HCT116 (cell line): ENCODE results near the gene IL17RD.

Experiments
- CEBPB ChIP-seq: IDR thresholded peaks from 2 replicates; pipeline ENCODE4 v1.6.1; 2012; ENCODE audit warnings: low read depth
- EGR1 ChIP-seq: IDR thresholded peaks from 2 replicates; pipeline ENCODE4 v1.6.1; 2012; ENCODE audit warnings: low read depth
- EZH2 ChIP-seq: fragments of 200-600 bp; sonication (generic); IDR thresholded peaks from 2 replicates; pipeline ENCODE4 v1.6.1; 2017; ENCODE audit warnings: antibody characterized with exemption, mixed run types
- EZH2phosphoT487 ChIP-seq: fragments of 200-600 bp; IDR thresholded peaks from 2 replicates; pipeline ENCODE4 v1.6.1; 2018; ENCODE audit warnings: antibody characterized with exemption, borderline replicate concordance
- JUND ChIP-seq: IDR thresholded peaks from 2 replicates; pipeline ENCODE4 v1.6.1; 2012
- POLR2A ChIP-seq: IDR thresholded peaks from 2 replicates; pipeline ENCODE4 v1.7.0; 2011; ENCODE audit warnings: borderline replicate concordance; ENCODE audit not compliant: insufficient read depth, insufficient read length; ENCODE audit errors: extremely low read depth
- POLR2AphosphoS5 ChIP-seq: IDR thresholded peaks from 2 replicates; pipeline ENCODE4 v1.6.1; 2011; ENCODE audit warnings: mild to moderate bottlenecking, low read depth, low read length, moderate library complexity
- RAD21 ChIP-seq: IDR thresholded peaks from 2 replicates; pipeline ENCODE4 v1.6.1; 2012; ENCODE audit warnings: low read depth, mild to moderate bottlenecking
- SP1 ChIP-seq: IDR thresholded peaks from 2 replicates; pipeline ENCODE4 v1.6.1; 2012; ENCODE audit warnings: low read depth
- SRF ChIP-seq: IDR thresholded peaks from 2 replicates; pipeline ENCODE4 v1.6.1; 2012; ENCODE audit warnings: low read depth
- YY1 ChIP-seq: IDR thresholded peaks from 2 replicates; pipeline ENCODE4 v1.6.1; 2011; ENCODE audit warnings: low read length, low read depth, moderate library complexity, mild to moderate bottlenecking; ENCODE audit not compliant: insufficient replicate concordance; ENCODE audit errors: extremely low read depth
- ZFX ChIP-seq: fragments of 450-650 bp; IDR thresholded peaks from 2 replicates; pipeline ENCODE4 v1.6.1; 2017
- TF ChIP-seq, protein P1 (sequence below): IDR thresholded peaks from 2 replicates; pipeline ENCODE4 v1.6.1; 2012
- TF ChIP-seq, protein P2 (sequence below), 3 experiments: fragments of 200-600 bp in 1 of 3; sonication (generic) in 1 of 3; IDR thresholded peaks in 2 of 3; conservative IDR thresholded peaks in 1 of 3; 2 replicates each; pipeline ENCODE4 v1.5.1; 2012 to 2017; ENCODE audit warnings: low read depth in 2 of 3, low read length in 2 of 3, antibody characterized with exemption in 1 of 3, borderline replicate concordance in 1 of 3, control low read depth in 1 of 3, mild to moderate bottlenecking in 1 of 3, mixed read lengths in 1 of 3, mixed run types in 1 of 3, moderate library complexity in 1 of 3; ENCODE audit not compliant: insufficient read depth in 1 of 3

DNA sequence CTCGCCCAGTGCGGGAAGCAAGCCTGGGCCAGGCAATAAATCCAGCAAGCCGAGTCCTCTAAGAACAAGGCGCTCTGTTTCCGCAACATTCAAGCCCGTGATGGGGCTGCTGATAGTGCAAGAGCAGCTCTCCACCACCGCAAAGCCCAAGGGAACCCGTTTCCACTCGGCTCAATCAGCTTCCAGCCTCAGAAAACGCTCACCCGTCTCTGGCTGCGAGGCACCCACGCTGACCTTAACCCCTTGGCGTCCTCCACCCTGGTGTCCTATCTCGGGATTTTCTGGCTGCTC lies 86.9 kb downstream of the IL17RD start:
- TF ChIP-seq YY1 (no peak), POLR2A (no peak), POLR2AphosphoS5 (no peak), CEBPB (no peak), EZH2phosphoT487 (no peak), SRF (no peak), SP1 (no peak), EGR1 (no peak), ZFX (no peak), JUND (no peak), EZH2 (no peak), RAD21 (no peak)
- TF ChIP-seq, protein P1, sequence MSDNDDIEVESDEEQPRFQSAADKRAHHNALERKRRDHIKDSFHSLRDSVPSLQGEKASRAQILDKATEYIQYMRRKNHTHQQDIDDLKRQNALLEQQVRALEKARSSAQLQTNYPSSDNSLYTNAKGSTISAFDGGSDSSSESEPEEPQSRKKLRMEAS = no peak
- TF ChIP-seq, protein P2, sequence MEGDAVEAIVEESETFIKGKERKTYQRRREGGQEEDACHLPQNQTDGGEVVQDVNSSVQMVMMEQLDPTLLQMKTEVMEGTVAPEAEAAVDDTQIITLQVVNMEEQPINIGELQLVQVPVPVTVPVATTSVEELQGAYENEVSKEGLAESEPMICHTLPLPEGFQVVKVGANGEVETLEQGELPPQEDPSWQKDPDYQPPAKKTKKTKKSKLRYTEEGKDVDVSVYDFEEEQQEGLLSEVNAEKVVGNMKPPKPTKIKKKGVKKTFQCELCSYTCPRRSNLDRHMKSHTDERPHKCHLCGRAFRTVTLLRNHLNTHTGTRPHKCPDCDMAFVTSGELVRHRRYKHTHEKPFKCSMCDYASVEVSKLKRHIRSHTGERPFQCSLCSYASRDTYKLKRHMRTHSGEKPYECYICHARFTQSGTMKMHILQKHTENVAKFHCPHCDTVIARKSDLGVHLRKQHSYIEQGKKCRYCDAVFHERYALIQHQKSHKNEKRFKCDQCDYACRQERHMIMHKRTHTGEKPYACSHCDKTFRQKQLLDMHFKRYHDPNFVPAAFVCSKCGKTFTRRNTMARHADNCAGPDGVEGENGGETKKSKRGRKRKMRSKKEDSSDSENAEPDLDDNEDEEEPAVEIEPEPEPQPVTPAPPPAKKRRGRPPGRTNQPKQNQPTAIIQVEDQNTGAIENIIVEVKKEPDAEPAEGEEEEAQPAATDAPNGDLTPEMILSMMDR (IDR thresholded peaks at IDR 0.05 in 2 of 3, conservative IDR thresholded peaks at IDR 0.05 in 1 of 3; ENCODE audit: borderline replicate concordance in 1 of 3, insufficient read depth in 1 of 3, low read depth in 2 of 3, low read length in 2 of 3) = no peak
